MM.1S (cell line): Measurements from ENCODE around the gene CNEP1R1.

ENCODE experiments used
- DNase-seq: peaks from one replicate; pipeline ENCODE4 v3.0.0-alpha.2; 2015
- H2AFZ ChIP-seq: fragments of 300-600 bp; sonication (generic); 2 replicates; pipeline ENCODE4 v1.6.0; 2016; ENCODE audit warnings: antibody characterized with exemption, low read length
- H3F3A ChIP-seq: fragments of 300-600 bp; sonication (generic); 2 replicates; pipeline ENCODE4 v1.6.1; 2016; ENCODE audit warnings: mild to moderate bottlenecking, antibody characterized with exemption, low read length, moderate library complexity, mixed read lengths; ENCODE audit not compliant: insufficient read depth
- H3K27ac ChIP-seq: fragments of 300-600 bp; sonication (generic); 2 replicates; pipeline ENCODE4 v1.5.1; 2016; ENCODE audit warnings: mild to moderate bottlenecking, low read length
- H3K27me3 ChIP-seq: fragments of 300-600 bp; sonication (generic); replicated peaks from 2 replicates; pipeline ENCODE4 v1.6.0; 2016; ENCODE audit warnings: low read length; ENCODE audit not compliant: insufficient read depth
- H3K36me3 ChIP-seq: fragments of 300-600 bp; sonication (generic); replicated peaks from 2 replicates; pipeline ENCODE4 v1.6.1; 2016; ENCODE audit warnings: mild to moderate bottlenecking, low read length, mixed read lengths; ENCODE audit not compliant: insufficient read depth
- H3K4me1 ChIP-seq: fragments of 300-600 bp; sonication (generic); 2 replicates; pipeline ENCODE4 v1.6.1; 2016; ENCODE audit warnings: low read length, mixed read lengths
- H3K4me2 ChIP-seq: fragments of 300-600 bp; sonication (generic); 2 replicates; pipeline ENCODE4 v1.6.0; 2016; ENCODE audit warnings: low read depth, low read length
- H3K4me3 ChIP-seq: fragments of 300-600 bp; sonication (generic); 2 replicates; pipeline ENCODE4 v1.5.1; 2016; ENCODE audit warnings: low read length, mixed read lengths
- H3K79me2 ChIP-seq: fragments of 300-600 bp; sonication (generic); 2 replicates; pipeline ENCODE4 v1.6.1; 2016; ENCODE audit warnings: mixed run types, low read length, mixed read lengths
- H3K9ac ChIP-seq: fragments of 300-600 bp; sonication (generic); 2 replicates; pipeline ENCODE4 v1.6.1; 2016; ENCODE audit warnings: low read length, mixed read lengths
- H3K9me2 ChIP-seq: fragments of 300-600 bp; sonication (generic); replicated peaks from 2 replicates; pipeline ENCODE4 v1.6.1; 2016; ENCODE audit warnings: mild to moderate bottlenecking, low read length, mixed read lengths; ENCODE audit not compliant: insufficient read depth
- H3K9me3 ChIP-seq: fragments of 300-600 bp; sonication (generic); replicated peaks from 2 replicates; pipeline ENCODE4 v1.6.1; 2016; ENCODE audit warnings: mild to moderate bottlenecking, low read length, mixed read lengths; ENCODE audit not compliant: insufficient read depth
- H4K20me1 ChIP-seq: fragments of 300-600 bp; sonication (generic); 2 replicates; pipeline ENCODE4 v1.6.1; 2016; ENCODE audit warnings: mild to moderate bottlenecking, low read length, moderate library complexity, mixed read lengths; ENCODE audit not compliant: insufficient read depth
- CTCF ChIP-seq: fragments of 300-600 bp; sonication (generic); IDR thresholded peaks from 2 replicates; pipeline ENCODE4 v1.5.1; 2016; ENCODE audit warnings: antibody characterized with exemption, low read length, mixed read lengths
- EZH2 ChIP-seq: fragments of 300-600 bp; sonication (generic); optimal IDR thresholded peaks from 2 replicates; pipeline ENCODE3; 2017; ENCODE audit warnings: low read depth, mild to moderate bottlenecking, antibody characterized with exemption, low read length, mixed read lengths
- EZH2phosphoT487 ChIP-seq: fragments of 300-600 bp; sonication (generic); IDR thresholded peaks from 2 replicates; pipeline ENCODE4 v1.6.1; 2018; ENCODE audit warnings: antibody characterized with exemption, low read length

Gene CNEP1R1

GRCh38 chr16:50027829-50028228, 2.8 kb downstream of the CNEP1R1 start:
- no peak overlapping the region for H3K9ac ChIP-seq
- TF ChIP-seq CTCF (no peak), EZH2 (no peak), EZH2phosphoT487 (no peak)
- no peak for DNase-seq
- H3K4me3 ChIP-seq, result no peak overlapping the region
- no peaks in the 10 kb centered on the region for H3F3A ChIP-seq
- H3K27ac ChIP-seq, result no peak overlapping the region
- H3K4me2 ChIP-seq, result no peak overlapping the region
- H3K9me3 ChIP-seq, result no peaks in the 10 kb centered on the region
- no peaks in the 10 kb centered on the region for H3K9me2 ChIP-seq
- 0 out of 2 replicates have a peak, but pooled peaks cover 4% of the 10 kb centered on the region for H3K4me1 ChIP-seq
- no peaks in the 10 kb centered on the region; the same call in 1 of the 2 replicates for H4K20me1 ChIP-seq
- H3K79me2 ChIP-seq, result peaks cover 32% of the 10 kb centered on the region
- no peaks in the 10 kb centered on the region; the same call in 1 of the 2 replicates for H3K36me3 ChIP-seq
- no peaks in the 10 kb centered on the region for H3K27me3 ChIP-seq
- no peak overlapping the region for H2AFZ ChIP-seq

GRCh38 chr16:50035468-50035992, 10.5 kb downstream of the CNEP1R1 start:
- Histone ChIP-seq H3K9me2 (no peaks in the 10 kb centered on the region), H3F3A (no peaks in the 10 kb centered on the region), H4K20me1 (no peaks in the 10 kb centered on the region; the same call in 1 of the 2 replicates), H3K4me1 (no peaks in the 10 kb centered on the region), H3K27me3 (no peaks in the 10 kb centered on the region), H3K4me3 (no peak overlapping the region), H3K4me2 (no peak overlapping the region), H2AFZ (no peak overlapping the region), H3K36me3 (peaks cover 7% of the 10 kb centered on the region; the same call in 1 of the 2 replicates), H3K79me2 (no peaks in the 10 kb centered on the region), H3K9me3 (no peaks in the 10 kb centered on the region), H3K9ac (no peak overlapping the region), H3K27ac (no peak overlapping the region)
- no peak for TF ChIP-seq EZH2phosphoT487
- no peak for TF ChIP-seq CTCF
- no peak for TF ChIP-seq EZH2
- no peak for DNase-seq

- Histone ChIP-seq H4K20me1 (no peaks in the 10 kb centered on the region; the same call in 1 of the 2 replicates), H3F3A (no peaks in the 10 kb centered on the region), H3K27ac (no peak overlapping the region), H2AFZ (no peak overlapping the region), H3K4me3 (no peak overlapping the region), H3K4me2 (no peak overlapping the region), H3K9me2 (no peaks in the 10 kb centered on the region), H3K79me2 (no peaks in the 10 kb centered on the region), H3K9ac (no peak overlapping the region), H3K4me1 (no peaks in the 10 kb centered on the region), H3K36me3 (peaks cover 7% of the 10 kb centered on the region; the same call in 1 of the 2 replicates), H3K27me3 (no peaks in the 10 kb centered on the region), H3K9me3 (no peaks in the 10 kb centered on the region)
- DNase-seq, result no peak
- TF ChIP-seq EZH2 (no peak), EZH2phosphoT487 (no peak), CTCF (no peak)
Measured at GRCh38 chr16:50036426-50036825, 11.4 kb downstream of the CNEP1R1 start.
